HEK293 (cell line): ENCODE data around the gene TBCK.

Experiments
- CTCF ChIA-PET: fragments of 350-600 bp; formaldehyde crosslinking; extraction: SDS; loops from one replicate; lab custom pipeline; 2021; ENCODE audit warnings: antibody characterized with exemption; lab: Yijun Ruan, JAX
- POLR2A ChIA-PET: fragments of 300-600 bp; formaldehyde crosslinking; extraction: SDS; loops from one replicate; lab custom pipeline; 2020; ENCODE audit warnings: antibody characterized with exemption, inconsistent platforms; lab: Yijun Ruan, JAX
- H3K27ac ChIP-seq: fragments of 200-500 bp; sonication (Bioruptor generic); 2 replicates; pipeline ENCODE4 v1.5.1; 2014; ENCODE audit warnings: low read depth, low read length, control low read depth, inconsistent platforms; ENCODE audit errors: extremely low read depth
- H3K36me3 ChIP-seq, 2 experiments: fragments of 200-500 bp in 1 of 2; sonication (Bioruptor generic) in 1 of 2; 1 replicate in 1 of 2; 2 replicates in 1 of 2; pipeline ENCODE4 v1.5.1; 2014 to 2017; ENCODE audit warnings: inconsistent platforms in 2 of 2, low read length in 2 of 2; ENCODE audit not compliant: control insufficient read depth in 2 of 2, insufficient read depth in 1 of 2
- H3K4me1 ChIP-seq: fragments of 200-500 bp; sonication (Bioruptor generic); 2 replicates; pipeline ENCODE4 v1.5.1; 2014; ENCODE audit warnings: mild to moderate bottlenecking, low read length, inconsistent platforms; ENCODE audit not compliant: control insufficient read depth, insufficient read depth
- H3K4me3 ChIP-seq: 2 replicates; pipeline ENCODE4 v1.5.1; 2011; ENCODE audit warnings: low read depth, mild to moderate bottlenecking, control low read depth, low read length, moderate library complexity
- H3K9me3 ChIP-seq: fragments of 200-500 bp; sonication (Bioruptor generic); 2 replicates; pipeline ENCODE4 v1.5.1; 2014; ENCODE audit warnings: low read depth, low read length, inconsistent platforms; ENCODE audit not compliant: control insufficient read depth, insufficient read depth
- GLIS1 ChIP-seq: fragments of 450-650 bp; formaldehyde crosslinking; IDR thresholded peaks from 2 replicates; pipeline ENCODE4 v1.5.1; 2016; ENCODE audit warnings: missing biosample characterization, missing genetic modification characterization
- IKZF3 ChIP-seq: fragments of 450-650 bp; IDR thresholded peaks from 2 replicates; pipeline ENCODE4 v1.5.0; 2018; ENCODE audit warnings: missing biosample characterization, mild to moderate bottlenecking, missing genetic modification characterization, moderate library complexity
- KLF16 ChIP-seq: fragments of 450-650 bp; formaldehyde crosslinking; IDR thresholded peaks from 2 replicates; pipeline ENCODE4 v1.5.1; 2017; ENCODE audit warnings: missing biosample characterization, missing genetic modification characterization
- OSR2 ChIP-seq: fragments of 450-650 bp; formaldehyde crosslinking; IDR thresholded peaks from 2 replicates; pipeline ENCODE4 v1.5.1; 2016; ENCODE audit warnings: missing biosample characterization, missing genetic modification characterization
- RBAK ChIP-seq: fragments of 450-650 bp; formaldehyde crosslinking; IDR thresholded peaks from 2 replicates; pipeline ENCODE4 v1.5.1; 2016; ENCODE audit warnings: missing biosample characterization, missing genetic modification characterization
- SALL2 ChIP-seq: fragments of 450-650 bp; formaldehyde crosslinking; IDR thresholded peaks from 2 replicates; pipeline ENCODE4 v1.5.0; 2017; ENCODE audit warnings: missing biosample characterization, mild to moderate bottlenecking, missing genetic modification characterization, borderline replicate concordance
- ZBTB49 ChIP-seq: fragments of 450-650 bp; formaldehyde crosslinking; IDR thresholded peaks from 2 replicates; pipeline ENCODE4 v1.5.1; 2016; ENCODE audit warnings: missing biosample characterization, missing genetic modification characterization, low read depth
- ZBTB6 ChIP-seq: fragments of 450-650 bp; formaldehyde crosslinking; IDR thresholded peaks from 2 replicates; pipeline ENCODE4 v1.5.1; 2017; ENCODE audit warnings: missing biosample characterization, missing genetic modification characterization
- ZNF112 ChIP-seq: fragments of 450-650 bp; formaldehyde crosslinking; IDR thresholded peaks from 2 replicates; pipeline ENCODE4 v1.5.0; 2017; ENCODE audit warnings: missing biosample characterization, missing genetic modification characterization
- ZNF157 ChIP-seq: fragments of 450-650 bp; formaldehyde crosslinking; IDR thresholded peaks from 2 replicates; pipeline ENCODE4 v1.5.1; 2016; ENCODE audit warnings: missing biosample characterization, missing genetic modification characterization
- ZNF26 ChIP-seq: fragments of 450-650 bp; formaldehyde crosslinking; IDR thresholded peaks from 2 replicates; pipeline ENCODE4 v1.5.1; 2016; ENCODE audit warnings: missing biosample characterization, missing genetic modification characterization
- ZNF341 ChIP-seq: fragments of 450-650 bp; formaldehyde crosslinking; IDR thresholded peaks from 2 replicates; pipeline ENCODE4; 2016; ENCODE audit warnings: low read depth, missing biosample characterization, missing genetic modification characterization
- ZNF555 ChIP-seq: fragments of 450-650 bp; formaldehyde crosslinking; conservative IDR thresholded peaks from 2 replicates; pipeline ENCODE4 v1.5.1; 2017; ENCODE audit warnings: missing biosample characterization, mild to moderate bottlenecking, missing genetic modification characterization, inconsistent platforms
- ZNF629 ChIP-seq: fragments of 450-650 bp; formaldehyde crosslinking; IDR thresholded peaks from 2 replicates; pipeline ENCODE4 v1.5.1; 2017; ENCODE audit warnings: missing biosample characterization, missing genetic modification characterization
- ZNF639 ChIP-seq: fragments of 450-650 bp; formaldehyde crosslinking; IDR thresholded peaks from 2 replicates; pipeline ENCODE4 v1.5.1; 2016; ENCODE audit warnings: missing biosample characterization, missing genetic modification characterization
- ZNF677 ChIP-seq: fragments of 450-650 bp; IDR thresholded peaks from 2 replicates; pipeline ENCODE4 v1.5.0; 2018; ENCODE audit warnings: missing biosample characterization, mild to moderate bottlenecking, missing genetic modification characterization, moderate library complexity
- ZNF747 ChIP-seq: fragments of 450-650 bp; formaldehyde crosslinking; IDR thresholded peaks from 2 replicates; pipeline ENCODE4 v1.5.1; 2016; ENCODE audit warnings: missing biosample characterization, missing genetic modification characterization
- ZNF768 ChIP-seq: fragments of 450-650 bp; formaldehyde crosslinking; IDR thresholded peaks from 2 replicates; pipeline ENCODE4 v1.5.1; 2018; ENCODE audit warnings: missing biosample characterization, mild to moderate bottlenecking, missing genetic modification characterization
- ZNF785 ChIP-seq: fragments of 450-650 bp; formaldehyde crosslinking; IDR thresholded peaks from 2 replicates; pipeline ENCODE4 v1.5.1; 2016; ENCODE audit warnings: missing biosample characterization, missing genetic modification characterization

The TBCK gene

GRCh38 chr4:106261980-106262379 lies 54.0 kb downstream of the TBCK start (continued):
- no peak for TF ChIP-seq RBAK (tag by site-specific recombination)
- TF ChIP-seq ZNF639 (tag by site-specific recombination) = no peak
- TF ChIP-seq ZNF157 (tag by site-specific recombination) = no peak
- TF ChIP-seq ZNF785 (tag by site-specific recombination) = no peak
- no peak for TF ChIP-seq OSR2 (tag by site-specific recombination)
- TF ChIP-seq ZNF768 = no peak
- no peak for TF ChIP-seq ZBTB49 (tag by site-specific recombination)
- TF ChIP-seq ZNF555 (tag by site-specific recombination) = no peak
- TF ChIP-seq ZNF26 (tag by site-specific recombination) = no peak
- TF ChIP-seq ZNF341 (tag by site-specific recombination) = no peak

GRCh38 chr4:106258145-106259045 lies 57.6 kb downstream of the TBCK start:
- no peak overlapping the region for H3K27ac ChIP-seq
- CTCF ChIA-PET = interaction anchor here (0.7 kb wide), 2 partner anchors 78 to 640 kb away, joined by 3 read pairs; no protein-coding TSS in a partner anchor
- POLR2A ChIA-PET = no interaction called here
- H3K9me3 ChIP-seq = no peaks in the 10 kb centered on the region
- H3K4me3 ChIP-seq = no peak overlapping the region
- TF ChIP-seq ZNF112 (tag by site-specific recombination) (no peak), KLF16 (tag by site-specific recombination) (no peak), GLIS1 (no peak), ZNF629 (tag by site-specific recombination) (no peak), SALL2 (tag by site-specific recombination) (no peak), ZNF747 (tag by site-specific recombination) (no peak)
- H3K4me1 ChIP-seq = no peaks in the 10 kb centered on the region
- H3K36me3 ChIP-seq = peaks cover 0 to 12% of the 10 kb centered on the region in 2 experiments; a peak in 1 of 3 replicates

- TF ChIP-seq ZBTB6 (tag by site-specific recombination) (no peak), IKZF3 (tag by site-specific recombination) (no peak), GLIS1 (no peak), ZNF677 (tag by site-specific recombination) (no peak)
- Histone ChIP-seq H3K4me1 (no peaks in the 10 kb centered on the region), H3K36me3 (peaks cover 0 to 12% of the 10 kb centered on the region in 2 experiments; a peak in 1 of 3 replicates), H3K4me3 (no peak overlapping the region), H3K9me3 (no peaks in the 10 kb centered on the region), H3K27ac (no peak overlapping the region)
- CTCF ChIA-PET = no interaction called here
- POLR2A ChIA-PET = no interaction called here
These were observed 59.8 kb downstream of the TBCK start for GRCh38 chr4:106256190-106256589.
